Activated CD4-positive, alpha-beta T cell treated with anti-CD3 and anti-CD28 coated beads for 48 hours (primary cell): Measurements from ENCODE around the gene MTIF2.
"Not testable (repeated sequence)": the region's sequence is repeated elsewhere in the genome, so short reads cannot be mapped to it uniquely, and the experiment has no call there.

ENCODE experiments used
- DNase-seq: peaks from one replicate; pipeline ENCODE4 v3.0.0-alpha.2; 2020

The MTIF2 gene

DNA sequence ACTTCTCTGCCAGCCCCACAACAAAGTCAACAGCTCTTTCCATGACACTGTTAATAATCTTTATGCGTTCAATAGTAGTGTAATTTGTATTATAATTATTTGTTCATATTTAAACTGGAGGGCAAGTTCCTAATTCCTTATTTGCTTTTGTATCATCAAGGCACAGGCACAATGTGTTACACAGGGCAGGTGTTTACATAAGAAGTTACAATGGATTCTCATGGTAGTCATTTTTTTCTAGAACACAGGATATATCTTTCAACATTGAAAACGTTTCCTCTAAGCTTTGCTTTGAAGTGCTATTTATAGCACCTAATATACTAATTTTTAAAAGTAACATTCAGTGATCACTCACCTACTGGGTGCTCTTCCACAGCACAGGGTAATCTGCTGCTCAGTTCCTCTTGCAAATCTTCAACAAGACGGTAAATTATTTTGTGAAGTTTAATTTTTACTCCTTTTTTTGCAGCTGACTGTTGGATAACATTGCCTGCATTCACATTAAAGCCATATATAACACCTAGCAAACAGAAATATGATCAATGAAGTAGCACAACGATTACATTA lies 29.3 kb downstream of the MTIF2 start:
- no peak for DNase-seq

DNA sequence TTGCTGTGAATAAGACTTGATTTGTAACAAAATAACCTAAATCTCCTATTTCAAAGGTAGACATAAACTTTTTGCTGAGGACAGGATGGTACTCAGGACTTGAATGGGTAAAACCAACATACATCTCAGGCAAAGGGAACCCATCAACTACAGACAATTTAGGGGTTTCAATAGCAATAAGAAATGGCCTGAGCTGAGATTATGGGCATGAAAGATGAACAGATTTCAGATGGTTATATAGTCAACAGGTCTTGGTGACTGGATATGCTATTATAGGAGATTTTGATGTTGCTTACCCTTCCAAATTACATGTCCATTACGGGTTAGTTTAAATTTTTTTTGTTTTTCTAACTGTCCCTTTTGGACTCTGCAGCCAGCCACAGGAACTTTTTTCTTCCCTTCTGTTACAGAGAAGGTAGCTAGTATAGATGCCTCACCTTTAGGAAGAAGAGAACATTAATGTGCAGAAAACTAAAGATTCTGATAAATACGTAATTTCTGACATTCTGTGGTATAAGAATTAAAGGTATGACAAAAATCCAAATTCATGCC lies 32.0 kb downstream of the MTIF2 start:
- no peak for DNase-seq

DNA sequence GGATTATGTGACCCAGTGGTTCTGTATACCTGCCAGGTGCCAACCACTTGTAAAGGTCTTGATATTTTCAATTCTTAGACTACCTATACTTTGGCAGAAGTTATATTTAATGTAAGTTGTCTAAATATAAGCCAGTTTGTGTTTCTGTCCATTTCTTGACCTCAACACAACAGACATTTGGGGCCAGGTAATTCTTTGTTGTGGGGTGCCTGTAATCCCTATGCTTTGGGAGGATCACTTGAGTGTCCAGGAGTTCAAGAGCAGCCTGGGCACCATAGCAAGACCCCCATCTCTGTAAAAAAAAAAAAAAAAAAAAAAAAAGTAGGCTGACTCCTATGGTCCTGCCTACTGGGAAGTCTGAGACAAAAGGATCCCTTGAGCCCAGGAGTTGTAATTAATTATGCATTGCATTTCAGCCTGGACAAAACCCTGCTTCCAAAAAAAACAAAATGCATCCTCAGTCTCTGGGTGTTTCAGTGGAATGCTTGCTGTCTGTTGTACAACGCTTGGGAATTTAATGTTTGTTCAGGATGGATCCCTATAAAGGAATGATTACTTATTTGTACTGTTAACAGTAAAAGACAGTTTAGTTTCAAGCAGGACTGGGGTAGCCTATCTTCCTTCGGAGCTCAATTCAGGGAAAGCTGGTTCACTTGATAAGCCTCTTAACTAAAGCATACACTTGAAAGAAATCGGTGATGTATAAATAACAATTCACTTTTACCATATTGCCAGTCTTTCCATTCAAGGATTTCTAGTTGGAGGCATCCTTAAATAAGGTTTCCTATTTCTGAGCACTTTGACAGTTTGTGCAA lies 33.1 kb downstream of the MTIF2 start:
- DNase-seq = no peak

DNA sequence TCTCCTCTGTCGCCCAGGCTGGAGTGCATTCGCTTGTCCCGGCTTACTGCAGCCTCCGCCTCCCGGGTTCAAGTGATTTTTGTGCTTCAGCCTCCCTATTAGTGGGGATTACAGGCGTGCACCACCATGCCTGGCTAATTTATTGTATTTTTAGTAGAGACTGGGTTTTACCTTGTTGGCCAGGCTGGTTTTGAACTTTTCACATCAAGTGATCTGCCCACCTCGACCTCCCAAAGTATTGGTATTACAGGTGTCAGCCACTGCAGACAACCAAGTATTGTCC lies 35.4 kb downstream of the MTIF2 start:
- no peak for DNase-seq

DNA sequence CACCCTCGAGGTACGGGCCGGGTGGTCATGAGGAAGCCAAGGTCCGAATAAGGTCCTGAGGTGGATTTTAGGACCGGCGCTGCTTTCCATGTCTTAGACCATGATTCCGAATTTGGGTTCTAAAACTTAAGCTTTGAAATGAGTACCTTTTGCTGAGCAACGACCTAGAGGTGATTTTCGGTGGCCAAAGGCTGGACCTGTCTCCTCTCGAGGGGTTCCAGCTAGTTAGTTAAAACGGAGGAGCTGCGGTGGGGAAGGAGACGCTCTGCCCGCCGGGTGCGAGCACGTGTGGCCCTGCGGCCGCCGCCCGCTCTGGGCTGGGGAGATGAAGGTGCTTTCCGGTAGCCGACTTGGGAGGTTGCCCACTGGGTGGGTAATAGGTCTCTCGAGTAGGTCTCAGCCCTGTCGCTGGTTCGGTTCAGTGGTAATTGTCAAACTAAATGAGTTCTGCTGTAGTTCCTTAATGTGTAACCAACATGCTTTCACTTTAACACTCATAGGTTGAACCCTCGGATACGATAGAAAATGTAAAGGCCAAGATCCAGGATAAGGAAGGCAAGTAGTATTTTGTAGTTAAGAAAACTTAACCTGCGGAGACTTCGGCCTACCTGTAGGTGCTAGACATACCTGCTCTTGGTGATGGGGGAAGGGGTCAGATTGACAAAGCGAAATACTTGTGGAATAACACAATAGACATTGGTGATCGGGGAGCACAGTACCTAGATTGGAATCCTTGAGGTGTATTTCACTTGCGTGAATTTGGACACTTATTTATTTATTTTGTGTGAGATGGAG lies 36.0 kb downstream of the MTIF2 start:
- peak; percentile 53 for DNase-seq

DNA sequence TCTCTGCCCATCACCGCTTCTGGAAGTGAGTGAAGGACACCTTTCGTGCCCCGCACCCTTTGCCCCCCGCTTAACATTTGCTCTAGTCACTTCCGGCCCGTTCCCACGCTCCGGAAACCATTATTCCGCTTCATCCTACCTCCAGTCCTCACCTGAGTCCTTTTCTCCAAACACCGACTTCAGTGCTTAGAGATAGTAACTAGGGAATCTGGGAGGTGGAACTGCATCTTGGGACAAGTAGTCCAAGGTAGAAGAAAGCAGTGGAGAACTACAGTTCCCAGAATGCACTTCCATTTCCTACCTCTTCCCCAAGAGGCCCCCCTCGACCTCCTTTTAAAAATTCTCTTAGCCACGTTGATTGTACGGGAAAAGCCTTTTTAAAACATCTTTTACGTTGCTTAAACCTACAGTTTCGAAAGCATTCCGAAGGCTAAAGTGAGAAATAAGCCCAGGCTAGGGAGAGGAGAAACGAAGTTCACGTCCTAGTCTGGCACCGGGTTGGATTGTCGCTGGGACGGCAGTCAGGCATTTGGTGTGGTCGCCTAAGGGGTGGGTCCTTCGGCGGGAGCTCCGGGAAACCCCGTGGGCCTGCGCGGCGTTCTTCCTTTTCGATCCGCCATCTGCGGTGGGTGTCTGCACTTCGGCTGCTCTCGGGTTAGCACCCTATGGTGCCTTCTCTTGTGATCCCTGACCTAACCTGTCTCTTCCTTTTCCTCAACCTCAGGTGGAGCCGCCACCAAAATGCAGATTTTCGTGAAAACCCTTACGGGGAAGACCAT lies 36.8 kb downstream of the MTIF2 start, which contains the start of the genes CLHC1 and RPS27A:
CLHC1 (minus strand) TSS at position 210 of the 779 bp plus-strand sequence. CDS start 9,882 bp downstream, outside the sequence.
RPS27A (plus strand) TSS at position 605 of the 779 bp plus-strand sequence; CDS start at position 742, 137 bp downstream.
- peak; percentile 95 for DNase-seq

DNA sequence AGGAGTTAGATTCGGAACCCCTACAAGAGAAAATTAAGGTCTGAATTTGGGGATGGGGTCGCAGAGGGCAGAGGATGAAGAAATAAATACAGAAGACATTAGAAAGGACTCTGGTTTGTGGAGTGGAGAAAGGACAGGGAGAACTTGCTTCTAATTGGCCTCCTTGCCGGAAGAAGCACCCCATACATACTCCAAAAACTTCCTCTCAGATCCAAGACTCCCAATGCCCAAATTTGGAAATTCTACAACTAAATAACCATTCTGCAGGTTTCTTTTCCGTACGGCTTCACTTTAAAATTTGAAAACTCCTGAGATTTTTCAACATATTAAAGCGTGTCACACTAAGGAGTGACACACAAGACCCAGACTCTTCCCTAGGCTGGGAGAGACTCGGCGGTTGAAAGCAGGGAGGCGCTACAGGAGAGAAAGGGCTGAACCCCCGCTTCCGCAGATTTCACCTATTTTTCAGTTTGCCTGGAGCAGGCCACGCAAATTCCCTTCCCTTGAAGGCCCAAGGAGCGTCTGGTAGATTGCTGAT lies 37.4 kb downstream of the MTIF2 start:
- no peak for DNase-seq

DNA sequence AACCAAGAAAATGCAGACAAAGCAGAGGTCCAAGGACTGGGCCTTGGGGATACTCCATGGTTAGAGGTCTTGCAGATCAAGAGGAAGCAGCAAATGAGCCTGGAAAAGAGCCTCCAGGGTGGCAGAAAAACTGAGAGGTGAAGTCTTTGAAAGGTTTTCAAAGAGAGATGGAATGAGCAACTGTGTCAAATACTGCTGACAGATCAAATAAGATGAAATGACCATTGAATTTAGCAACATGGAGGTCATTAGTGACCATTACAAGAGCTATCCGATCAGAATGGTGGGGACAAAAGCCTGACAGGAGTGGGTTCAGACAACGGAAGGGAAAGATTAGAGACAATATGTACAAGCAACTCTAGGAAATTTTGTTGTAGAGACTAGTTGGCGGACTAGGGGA lies 38.5 kb downstream of the MTIF2 start:
- no peak for DNase-seq

DNA sequence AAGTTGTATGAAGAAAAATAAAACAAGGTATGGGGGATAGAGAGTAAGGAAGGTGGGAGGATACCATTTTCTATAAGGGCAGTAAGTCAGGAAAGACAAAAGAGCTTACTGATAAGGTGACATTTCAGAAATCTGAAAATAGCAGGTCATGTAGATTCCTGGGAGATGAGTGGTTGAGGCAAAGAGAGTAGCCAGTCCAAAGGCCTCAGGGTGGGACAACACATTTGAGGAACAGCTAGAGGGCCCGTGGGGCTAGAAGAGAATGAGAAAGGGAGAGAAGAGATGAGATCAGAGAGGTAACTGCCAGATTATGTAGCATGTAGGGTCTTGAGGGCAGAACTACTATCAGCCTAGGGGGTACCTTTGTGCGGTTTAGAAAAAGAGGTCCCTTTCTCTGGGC lies 39.8 kb downstream of the MTIF2 start:
- DNase-seq = no peak

DNA sequence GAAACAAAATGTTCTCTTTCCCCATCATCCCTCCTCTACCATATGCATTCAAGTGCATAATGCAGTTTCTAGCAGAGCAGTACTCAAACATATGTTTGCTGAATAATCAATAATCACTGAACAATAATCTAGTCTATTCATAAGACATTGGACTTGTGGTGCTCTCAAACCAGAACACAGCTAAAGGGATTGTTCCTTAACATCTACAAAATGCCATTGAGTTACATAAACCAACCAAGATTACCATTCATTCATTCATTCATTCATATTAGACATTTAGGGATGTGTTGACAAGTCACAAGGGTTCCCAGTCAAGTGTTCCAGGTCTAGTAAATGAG lies 40.8 kb downstream of the MTIF2 start:
- no peak for DNase-seq

DNA sequence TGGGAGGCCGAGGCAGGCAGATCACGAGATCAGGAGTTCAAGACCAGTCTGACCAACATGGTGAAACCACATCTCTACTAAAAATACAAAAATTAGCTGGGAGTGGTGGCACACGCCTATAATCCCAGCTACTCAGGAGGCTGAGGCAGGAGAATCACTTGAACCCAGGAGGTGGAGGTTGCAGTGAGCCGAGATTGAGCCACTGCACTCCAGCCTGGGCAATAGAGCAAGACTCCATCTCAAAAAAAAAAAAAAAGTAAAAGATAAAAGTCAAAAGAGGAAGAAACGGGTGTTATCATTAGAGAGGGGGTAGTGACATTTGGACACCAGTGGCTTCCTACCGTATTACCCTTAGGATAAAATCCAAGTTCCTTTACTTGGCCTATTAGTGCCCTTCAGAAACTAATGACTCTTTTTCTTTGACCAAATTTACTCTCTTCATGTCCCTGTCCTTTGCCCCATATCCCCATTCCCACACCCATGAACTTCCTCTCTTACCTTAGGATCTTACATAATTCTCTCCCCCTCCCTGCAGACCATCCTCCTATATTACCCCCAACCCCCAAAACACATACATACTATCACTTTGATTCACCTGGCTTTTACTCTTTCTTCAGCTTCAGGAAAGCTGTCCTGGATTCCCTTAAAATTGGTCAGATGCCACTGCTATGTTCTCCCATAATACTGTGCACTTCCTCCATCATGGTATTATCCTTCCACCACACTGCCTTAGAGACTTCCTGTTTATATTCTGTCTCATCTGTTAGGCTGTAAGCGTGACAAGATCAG lies 41.4 kb downstream of the MTIF2 start:
- DNase-seq = not testable (repeated sequence)

DNA sequence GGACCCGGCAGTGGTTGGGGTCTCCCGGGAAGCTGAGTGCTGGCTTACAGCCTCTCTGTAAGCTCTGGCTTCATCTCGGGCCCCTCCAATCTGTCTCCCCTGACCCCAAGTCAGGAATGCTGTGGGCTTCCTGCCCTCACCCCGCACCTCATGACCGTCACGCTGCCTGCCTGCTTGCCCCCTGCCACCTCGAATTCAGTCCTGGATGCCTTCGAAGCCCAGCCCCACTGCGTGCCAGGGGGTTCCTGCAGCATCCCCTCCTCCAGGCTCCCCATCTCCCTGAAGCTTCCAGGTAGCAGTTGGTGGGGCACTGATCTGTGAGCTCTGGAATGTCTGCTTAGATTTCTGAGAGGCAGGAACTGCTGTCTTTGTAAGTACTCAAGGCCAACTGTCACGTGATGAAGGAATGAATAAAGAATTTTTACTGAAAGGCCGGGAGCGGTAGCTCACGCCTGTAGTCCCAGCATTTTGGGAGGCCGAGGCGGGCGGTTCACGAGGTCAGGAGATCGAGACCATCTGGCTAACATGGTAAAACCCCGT lies 43.5 kb downstream of the MTIF2 start:
- DNase-seq = no peak

DNA sequence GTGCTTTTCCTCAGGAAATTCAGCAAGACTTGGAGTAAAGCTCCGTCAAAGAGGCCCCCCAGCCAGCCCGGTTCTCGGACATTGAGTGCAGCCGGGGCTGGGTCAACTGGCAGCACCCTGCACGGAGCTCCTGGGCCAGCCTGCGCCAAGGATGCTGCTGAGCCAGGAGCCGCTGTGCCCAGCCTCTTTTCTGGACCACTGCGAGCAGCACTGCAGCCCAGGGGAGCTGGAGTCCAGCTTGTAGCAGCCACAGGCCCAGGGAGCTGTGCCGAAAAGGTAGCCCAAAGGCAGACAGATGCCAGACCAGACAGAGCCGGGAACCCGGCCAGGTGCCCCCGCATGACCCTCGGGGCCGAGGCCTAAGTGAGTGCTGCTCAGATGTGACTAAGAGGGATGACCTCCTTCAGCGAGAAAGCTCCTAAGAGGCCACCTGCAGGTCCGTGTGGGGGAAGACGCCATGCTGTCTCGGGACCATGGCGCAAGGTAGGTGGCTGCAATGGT lies 44.2 kb downstream of the MTIF2 start:
- no peak for DNase-seq

DNA sequence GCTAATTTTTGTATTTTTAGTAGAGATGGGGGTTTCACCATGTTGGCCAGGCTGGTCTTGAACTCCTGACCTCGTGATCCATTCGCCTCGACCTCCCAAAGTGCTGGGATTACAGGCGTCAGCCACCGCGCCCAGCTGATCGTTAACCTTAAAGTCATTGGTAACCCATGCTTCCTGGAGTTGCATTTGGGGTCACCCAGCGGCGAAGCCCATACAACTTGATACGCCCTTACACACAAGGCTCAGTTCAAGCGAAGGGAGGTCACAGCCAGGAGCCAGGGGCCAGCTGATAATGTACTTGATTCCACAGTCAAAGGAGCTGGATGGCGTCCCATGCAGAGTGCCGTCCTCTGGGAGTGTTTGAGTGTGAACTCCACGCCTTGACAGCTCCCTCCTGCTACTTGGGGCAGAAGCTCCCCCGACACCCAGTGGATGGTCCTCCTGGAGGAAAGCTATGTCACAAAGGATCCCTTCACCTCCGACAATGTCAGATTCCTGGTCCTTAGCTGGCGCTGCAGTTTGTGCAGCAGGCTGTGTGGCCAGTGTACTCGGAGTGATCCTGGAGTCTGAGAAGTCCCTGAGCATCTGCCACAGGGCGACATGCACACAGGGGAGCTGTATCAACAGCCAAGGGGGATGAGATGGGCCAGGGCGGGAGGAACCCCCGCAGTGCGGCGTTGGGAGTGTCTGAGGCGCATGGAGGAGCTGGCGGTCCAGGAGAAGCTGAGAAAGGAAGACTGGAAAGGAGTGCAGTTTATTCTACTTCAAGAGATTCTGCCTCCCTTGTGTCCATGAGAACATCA lies 44.9 kb downstream of the MTIF2 start:
- no peak for DNase-seq

DNA sequence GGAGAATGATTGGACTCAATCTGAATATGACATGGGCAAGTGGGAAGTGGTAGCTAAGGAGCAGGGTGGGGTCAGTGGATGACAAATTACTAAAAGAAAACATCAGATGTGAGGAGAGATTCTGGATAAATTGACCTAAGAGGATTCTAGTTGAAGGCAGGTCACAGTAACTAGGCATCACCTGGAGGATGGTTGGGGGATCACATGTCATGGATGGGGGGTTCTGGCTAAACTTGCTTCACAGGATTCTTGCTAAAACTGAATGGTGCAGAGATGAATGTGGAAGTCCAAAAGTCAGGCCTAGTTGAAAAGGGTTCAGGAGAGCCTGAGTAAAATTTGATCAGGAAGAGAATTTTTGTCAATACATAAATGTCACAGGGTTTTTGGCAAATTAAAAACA lies 55.2 kb downstream of the MTIF2 start:
- no peak for DNase-seq

DNA sequence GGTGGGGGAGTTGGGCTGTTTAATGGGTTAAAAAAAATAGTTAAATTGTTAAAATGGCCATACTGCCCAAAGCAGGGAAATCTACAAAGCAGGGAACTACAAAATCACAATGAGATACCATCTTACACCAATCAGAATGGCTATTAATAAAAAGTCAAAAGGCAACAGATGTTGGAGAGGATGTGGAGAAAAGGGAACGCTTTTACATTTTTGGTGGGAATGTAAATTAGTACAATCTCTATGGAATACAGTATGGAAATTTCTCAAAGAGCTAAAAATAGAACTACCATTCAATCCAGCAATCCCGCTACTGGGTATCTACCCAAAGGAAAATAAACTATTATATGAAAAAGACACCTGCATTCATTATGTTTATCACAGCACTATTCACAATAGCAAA lies 64.1 kb downstream of the MTIF2 start:
- no peak for DNase-seq

DNA sequence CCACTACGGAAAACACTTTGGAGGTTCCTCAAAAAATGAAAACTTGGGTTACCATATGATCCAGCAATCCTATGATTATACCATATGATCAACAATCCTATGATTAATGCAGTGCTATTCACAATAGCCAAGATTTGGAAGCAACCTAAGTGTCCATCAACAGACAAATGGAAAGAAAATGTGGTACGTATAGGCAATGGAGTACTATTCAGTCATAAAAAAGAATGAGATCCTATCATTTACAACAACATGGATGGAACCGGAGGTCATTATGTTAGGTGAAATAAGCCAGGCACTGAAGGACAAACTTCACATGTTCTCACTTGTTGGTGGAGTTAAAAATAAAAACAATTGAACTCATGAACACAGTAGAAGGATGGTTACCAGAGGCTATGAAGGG lies 64.5 kb downstream of the MTIF2 start:
- no peak for DNase-seq

DNA sequence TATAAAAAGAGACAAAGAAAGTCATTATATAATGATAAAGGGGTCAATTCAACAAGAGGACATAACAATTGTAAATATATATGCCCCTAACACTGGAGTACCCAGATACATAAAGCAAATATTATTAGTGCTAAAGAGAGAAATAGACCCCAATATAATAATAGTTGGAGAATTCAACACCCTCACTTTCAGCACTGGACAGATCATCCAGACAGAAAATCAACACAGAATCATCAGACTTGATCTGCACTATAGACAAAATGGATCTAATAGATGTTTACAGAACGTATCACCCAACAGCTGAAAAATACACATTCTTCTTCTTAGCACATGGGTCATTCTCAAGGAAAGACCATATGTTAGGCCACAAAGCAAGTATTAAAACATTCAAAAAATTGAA lies 68.6 kb downstream of the MTIF2 start:
- no peak for DNase-seq

DNA sequence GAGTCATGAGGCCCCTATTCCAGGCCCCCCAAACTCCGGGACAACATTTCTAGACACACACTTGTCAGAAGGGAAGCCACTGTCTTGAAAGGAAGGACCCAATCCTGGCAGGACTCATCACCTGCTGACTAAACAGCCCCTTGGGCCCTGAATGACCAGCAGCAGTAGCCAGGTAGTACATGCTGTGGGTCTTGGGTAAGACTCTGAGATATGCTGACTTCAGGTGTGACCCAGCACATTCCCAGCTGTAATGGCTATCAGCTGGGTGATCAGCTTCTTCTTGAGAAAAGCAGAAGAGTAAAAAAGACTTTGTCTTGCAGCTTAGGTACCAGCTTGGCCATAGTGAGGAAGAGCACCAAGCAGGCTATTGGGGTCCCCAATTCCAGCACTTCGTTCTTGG lies 72.5 kb downstream of the MTIF2 start:
- no peak for DNase-seq

DNA sequence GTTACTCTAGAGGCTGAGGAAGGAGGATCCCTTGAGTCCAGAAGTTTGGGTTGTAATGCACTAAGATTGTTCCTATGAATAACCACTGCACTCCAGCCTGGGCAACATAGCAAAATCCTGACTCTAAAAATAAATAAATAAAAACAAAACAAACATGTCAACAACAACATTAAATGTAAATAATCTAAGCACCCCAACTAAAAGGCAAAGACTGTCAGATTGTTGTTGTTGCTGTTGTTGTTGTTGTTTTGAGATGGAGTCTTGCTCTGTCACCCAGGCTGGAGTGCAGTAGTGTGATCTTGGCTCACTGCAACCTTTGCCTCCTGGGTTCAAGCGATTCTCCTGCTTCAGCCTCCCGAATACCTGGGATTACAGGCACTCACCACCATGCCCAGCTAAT lies 77.1 kb downstream of the MTIF2 start:
- not testable (repeated sequence) for DNase-seq
